K562 (cell line): ENCODE data around the gene MXRA7. TPM values are rescaled to one million over a fixed set of nuclear protein-coding genes. Genes with fewer than 3 reads are reported as not detected.

ENCODE experiments used
- HINFP ChIP-seq: fragments of 450-650 bp; conservative IDR thresholded peaks from 2 replicates; pipeline ENCODE4 v1.6.1; 2016; ENCODE audit warnings: missing genetic modification characterization, low read depth, mild to moderate bottlenecking, control low read depth, missing compliant biosample characterization
- KDM4B ChIP-seq, 2 experiments: fragments of 450-650 bp in 1 of 2; sonication (generic) in 1 of 2; IDR thresholded peaks; 2 replicates each; pipeline ENCODE4 v1.6.1; 2016 to 2017; ENCODE audit warnings: borderline replicate concordance in 2 of 2, antibody characterized with exemption in 1 of 2, low read depth in 1 of 2, mild to moderate bottlenecking in 1 of 2
- MCM5 ChIP-seq: fragments of 450-650 bp; IDR thresholded peaks from 2 replicates; pipeline ENCODE4 v1.6.1; 2016; ENCODE audit warnings: low read depth
- MEF2A ChIP-seq: IDR thresholded peaks from 2 replicates; pipeline ENCODE4 v1.6.1; 2011; ENCODE audit warnings: low read depth, mild to moderate bottlenecking, low read length, moderate library complexity; ENCODE audit not compliant: control insufficient read depth
- MEIS2 ChIP-seq: fragments of 450-650 bp; IDR thresholded peaks from 2 replicates; pipeline ENCODE4 v1.6.1; 2014; ENCODE audit warnings: mild to moderate bottlenecking; ENCODE audit not compliant: partially characterized antibody
- MLLT1 ChIP-seq, 2 experiments: fragments of 450-650 bp; IDR thresholded peaks; 2 replicates each; pipeline ENCODE4 v1.6.1; 2016
- PTTG1 ChIP-seq: fragments of 450-650 bp; IDR thresholded peaks from 2 replicates; pipeline ENCODE4 v1.6.1; 2016; ENCODE audit warnings: low read depth, mild to moderate bottlenecking, missing genetic modification characterization, missing compliant biosample characterization
- SNRNP70 ChIP-seq: fragments of 200-400 bp; formaldehyde crosslinking; optimal IDR thresholded peaks from 2 replicates; pipeline ENCODE3; 2017; ENCODE audit warnings: low read depth, low read length
- ZFP1 ChIP-seq: fragments of 450-650 bp; formaldehyde crosslinking; IDR thresholded peaks from 2 replicates; pipeline ENCODE4 v1.4.0; 2020; ENCODE audit warnings: mild to moderate bottlenecking, mixed read lengths
- ZNF695 ChIP-seq: fragments of 450-650 bp; formaldehyde crosslinking; IDR thresholded peaks from 2 replicates; pipeline ENCODE4 v1.4.0; 2020; ENCODE audit warnings: mild to moderate bottlenecking, moderate library complexity
- polyA plus RNA-seq, 8 experiments: library from polyadenylated mRNA; depleted of rRNA in 4 of 8; stranded (reverse) in 5 of 8; unstranded in 3 of 8; fragments of >200 nt; fragmentation: Nextera tagmentation in 2 of 8; fragmentation: Illumina TruSeq in 1 of 8; extraction: Ambion mirVana in 2 of 8; extraction: Trizol in 1 of 8; gene quantifications; 2 replicates each; pipeline versions ENCODE4 v1.2.1 to v1.2.3, GENCODE V29; 2011 to 2014; ENCODE audit warnings: inconsistent platforms in 1 of 8, missing spikeins in 1 of 8
- total RNA-seq, 7 experiments: library from RNA; depleted of rRNA in 6 of 7; stranded (reverse); fragments of >200 nt in 6 of 7; fragmentation: Illumina TruSeq in 2 of 7; extraction: Trizol in 2 of 7; gene quantifications; 2 replicates each; pipeline versions ENCODE4 v1.2.1 to v1.2.3, GENCODE V29; 2011 to 2021; ENCODE audit warnings: low replicate concordance in 1 of 7
- TF ChIP-seq, protein P1 (sequence below): fragments of 200-800 bp; sonication (Bioruptor generic); IDR thresholded peaks from 2 replicates; pipeline ENCODE4 v1.6.1; 2017; ENCODE audit warnings: missing genetic modification characterization, missing compliant biosample characterization
- TF ChIP-seq, protein P2 (sequence below), 2 experiments: fragments of 450-650 bp; conservative IDR thresholded peaks; 2 replicates each; pipeline ENCODE4 v1.6.1; 2017; ENCODE audit warnings: mild to moderate bottlenecking in 2 of 2, moderate library complexity in 2 of 2
- TF ChIP-seq, protein P3 (sequence below): sonication (generic); formaldehyde crosslinking; IDR thresholded peaks from 2 replicates; pipeline ENCODE4 v1.8.0; 2022; ENCODE audit warnings: mild to moderate bottlenecking, missing genetic modification reagents
- TF ChIP-seq, protein P4 (sequence below): IDR thresholded peaks from 2 replicates; pipeline ENCODE4 v1.6.1; 2011; ENCODE audit not compliant: insufficient read length; ENCODE audit errors: extremely low read depth

MXRA7 gene
- total and polyA plus RNA-seq, 9 of the 15 experiments (the other 6 are each of a cell fraction or from before 2014, with no cell fraction given), result 2.6 to 38.4 (median 14.3) TPM

DNA sequence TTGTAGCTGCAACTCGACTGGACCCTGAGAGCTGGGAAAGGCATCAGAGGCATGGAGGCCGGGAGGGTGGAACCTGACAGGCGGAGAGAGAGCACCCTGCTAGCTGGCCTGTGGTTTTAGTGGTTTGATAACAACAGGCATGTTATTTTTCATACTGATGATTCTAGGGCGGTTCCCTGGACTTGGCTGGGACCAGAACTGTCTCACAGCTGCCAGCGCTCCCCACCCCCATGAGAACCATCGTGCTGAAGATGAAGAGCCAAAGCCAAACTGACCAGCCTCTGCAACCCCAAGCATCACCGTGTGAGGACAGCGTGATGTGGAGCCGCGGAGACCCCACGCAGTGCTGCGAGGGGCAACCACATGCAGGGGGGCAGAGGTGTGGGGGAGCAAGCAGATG is 28.5 kb downstream of the MXRA7 start (continued):
- TF ChIP-seq MEF2A (no peak), MLLT1 (IDR thresholded peaks at IDR 0.05) (peak in 1 of 2 experiments; percentile 64; a peak in 2 of 4 replicates), ZFP1 (no peak), SNRNP70 (no peak), PTTG1 (tag) (no peak), MEIS2 (peak; percentile 21), KDM4B (IDR thresholded peaks at IDR 0.05; ENCODE audit: borderline replicate concordance in 2 of 2, low read depth in 1 of 2) (no peak), MCM5 (no peak), HINFP (tag) (no peak), ZNF695 (CRISPR knock-in tag) (no peak)
- TF ChIP-seq, protein P1, sequence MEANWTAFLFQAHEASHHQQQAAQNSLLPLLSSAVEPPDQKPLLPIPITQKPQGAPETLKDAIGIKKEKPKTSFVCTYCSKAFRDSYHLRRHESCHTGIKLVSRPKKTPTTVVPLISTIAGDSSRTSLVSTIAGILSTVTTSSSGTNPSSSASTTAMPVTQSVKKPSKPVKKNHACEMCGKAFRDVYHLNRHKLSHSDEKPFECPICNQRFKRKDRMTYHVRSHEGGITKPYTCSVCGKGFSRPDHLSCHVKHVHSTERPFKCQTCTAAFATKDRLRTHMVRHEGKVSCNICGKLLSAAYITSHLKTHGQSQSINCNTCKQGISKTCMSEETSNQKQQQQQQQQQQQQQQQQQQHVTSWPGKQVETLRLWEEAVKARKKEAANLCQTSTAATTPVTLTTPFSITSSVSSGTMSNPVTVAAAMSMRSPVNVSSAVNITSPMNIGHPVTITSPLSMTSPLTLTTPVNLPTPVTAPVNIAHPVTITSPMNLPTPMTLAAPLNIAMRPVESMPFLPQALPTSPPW, result 0 out of 2 replicates have a peak, but pooled peaks have one; percentile 33
- TF ChIP-seq, protein P2, sequence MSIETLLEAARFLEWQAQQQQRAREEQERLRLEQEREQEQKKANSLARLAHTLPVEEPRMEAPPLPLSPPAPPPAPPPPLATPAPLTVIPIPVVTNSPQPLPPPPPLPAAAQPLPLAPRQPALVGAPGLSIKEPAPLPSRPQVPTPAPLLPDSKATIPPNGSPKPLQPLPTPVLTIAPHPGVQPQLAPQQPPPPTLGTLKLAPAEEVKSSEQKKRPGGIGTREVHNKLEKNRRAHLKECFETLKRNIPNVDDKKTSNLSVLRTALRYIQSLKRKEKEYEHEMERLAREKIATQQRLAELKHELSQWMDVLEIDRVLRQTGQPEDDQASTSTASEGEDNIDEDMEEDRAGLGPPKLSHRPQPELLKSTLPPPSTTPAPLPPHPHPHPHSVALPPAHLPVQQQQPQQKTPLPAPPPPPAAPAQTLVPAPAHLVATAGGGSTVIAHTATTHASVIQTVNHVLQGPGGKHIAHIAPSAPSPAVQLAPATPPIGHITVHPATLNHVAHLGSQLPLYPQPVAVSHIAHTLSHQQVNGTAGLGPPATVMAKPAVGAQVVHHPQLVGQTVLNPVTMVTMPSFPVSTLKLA (conservative IDR thresholded peaks at IDR 0.05), result no peak
- TF ChIP-seq, protein P3, sequence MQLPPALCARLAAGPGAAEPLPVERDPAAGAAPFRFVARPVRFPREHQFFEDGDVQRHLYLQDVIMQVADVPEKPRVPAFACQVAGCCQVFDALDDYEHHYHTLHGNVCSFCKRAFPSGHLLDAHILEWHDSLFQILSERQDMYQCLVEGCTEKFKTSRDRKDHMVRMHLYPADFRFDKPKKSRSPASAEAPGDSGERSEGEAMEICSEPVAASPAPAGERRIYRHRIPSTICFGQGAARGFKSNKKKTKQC (CRISPR knock-in tag), result no peak
- TF ChIP-seq, protein P4, sequence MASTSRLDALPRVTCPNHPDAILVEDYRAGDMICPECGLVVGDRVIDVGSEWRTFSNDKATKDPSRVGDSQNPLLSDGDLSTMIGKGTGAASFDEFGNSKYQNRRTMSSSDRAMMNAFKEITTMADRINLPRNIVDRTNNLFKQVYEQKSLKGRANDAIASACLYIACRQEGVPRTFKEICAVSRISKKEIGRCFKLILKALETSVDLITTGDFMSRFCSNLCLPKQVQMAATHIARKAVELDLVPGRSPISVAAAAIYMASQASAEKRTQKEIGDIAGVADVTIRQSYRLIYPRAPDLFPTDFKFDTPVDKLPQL, result no peak
